Activated CD4-positive, CD25-positive, alpha-beta regulatory T cell treated with anti-CD3 and anti-CD28 coated beads, Interleukin-2, amount 50 U/mL, for 16 hours (primary cell): ENCODE data around the gene GPRIN2.
"Not testable (repeated sequence)": the region's sequence is repeated elsewhere in the genome, so short reads cannot be mapped to it uniquely, and the experiment has no call there.

Experiments
- DNase-seq: peaks from one replicate; pipeline ENCODE4 v3.0.0-alpha.2; 2020; ENCODE audit warnings: low read depth, low spot score

Gene GPRIN2

GRCh38 chr10:46520941-46521340 is 35.5 kb downstream of the GPRIN2 start:
- DNase-seq = no peak

- no peak for DNase-seq
Observed at GRCh38 chr10:46520381-46520780, 36.1 kb downstream of the GPRIN2 start.

GRCh38 chr10:46518028-46518725 is 38.3 kb downstream of the GPRIN2 start:
- no peak for DNase-seq

- no peak for DNase-seq
Observed at GRCh38 chr10:46517541-46517940, 38.9 kb downstream of the GPRIN2 start.

- no peak for DNase-seq
Observed at GRCh38 chr10:46516660-46517416, 39.6 kb downstream of the GPRIN2 start.

- DNase-seq = no peak
Observed at GRCh38 chr10:46515793-46516192, 40.7 kb downstream of the GPRIN2 start.

- no peak for DNase-seq
Observed at GRCh38 chr10:46515366-46515765, 41.1 kb downstream of the GPRIN2 start.

- no peak for DNase-seq
Observed at GRCh38 chr10:46514899-46515298, 41.6 kb downstream of the GPRIN2 start.

- no peak for DNase-seq
Observed at GRCh38 chr10:46514431-46514861, 42.0 kb downstream of the GPRIN2 start.

- not testable (repeated sequence) for DNase-seq
Observed at GRCh38 chr10:46513333-46513732, 43.1 kb downstream of the GPRIN2 start.

GRCh38 chr10:46512725-46513124 is 43.7 kb downstream of the GPRIN2 start:
- not testable (repeated sequence) for DNase-seq

GRCh38 chr10:46512002-46512401 is 44.5 kb downstream of the GPRIN2 start:
- DNase-seq = not testable (repeated sequence)
